ENCODE results near the gene MARCO. TPM values are rescaled to one million over a fixed set of nuclear protein-coding genes. Genes with fewer than 3 reads are reported as not detected.

MARCO gene
- polyA plus RNA-seq, 1 donor: 1.4 TPM

- no peak for DNase-seq (ENCODE audit: low read depth)
Measured at GRCh38 chr2:119040730-119041129, 98.7 kb downstream of the MARCO start.

Other genes with a start within 250 kb of the MARCO start
- gene EN1, start 94.5 kb upstream of the MARCO start, polyA plus RNA-seq (ENCODE audit: insufficient read length): 6.1 TPM
- gene C1QL2, start 216.6 kb downstream of the MARCO start, polyA plus RNA-seq (ENCODE audit: insufficient read length): not detected